KBM-7 (cell line): ENCODE results near the gene EMILIN1.

Experiments
- DNase-seq: peaks from one replicate; pipeline ENCODE4 v3.0.0-alpha.2; 2015
- in situ Hi-C: fragments of 300-500 bp; cut with MboI; formaldehyde crosslinking; loops from 2 replicates; pipeline ENCODE4 v1.14.3; 2020; ENCODE audit warnings: low sequenced_read_pairs, low pct_unique_long_range_greater_than_20kb, mixed read lengths

Gene EMILIN1

DNA sequence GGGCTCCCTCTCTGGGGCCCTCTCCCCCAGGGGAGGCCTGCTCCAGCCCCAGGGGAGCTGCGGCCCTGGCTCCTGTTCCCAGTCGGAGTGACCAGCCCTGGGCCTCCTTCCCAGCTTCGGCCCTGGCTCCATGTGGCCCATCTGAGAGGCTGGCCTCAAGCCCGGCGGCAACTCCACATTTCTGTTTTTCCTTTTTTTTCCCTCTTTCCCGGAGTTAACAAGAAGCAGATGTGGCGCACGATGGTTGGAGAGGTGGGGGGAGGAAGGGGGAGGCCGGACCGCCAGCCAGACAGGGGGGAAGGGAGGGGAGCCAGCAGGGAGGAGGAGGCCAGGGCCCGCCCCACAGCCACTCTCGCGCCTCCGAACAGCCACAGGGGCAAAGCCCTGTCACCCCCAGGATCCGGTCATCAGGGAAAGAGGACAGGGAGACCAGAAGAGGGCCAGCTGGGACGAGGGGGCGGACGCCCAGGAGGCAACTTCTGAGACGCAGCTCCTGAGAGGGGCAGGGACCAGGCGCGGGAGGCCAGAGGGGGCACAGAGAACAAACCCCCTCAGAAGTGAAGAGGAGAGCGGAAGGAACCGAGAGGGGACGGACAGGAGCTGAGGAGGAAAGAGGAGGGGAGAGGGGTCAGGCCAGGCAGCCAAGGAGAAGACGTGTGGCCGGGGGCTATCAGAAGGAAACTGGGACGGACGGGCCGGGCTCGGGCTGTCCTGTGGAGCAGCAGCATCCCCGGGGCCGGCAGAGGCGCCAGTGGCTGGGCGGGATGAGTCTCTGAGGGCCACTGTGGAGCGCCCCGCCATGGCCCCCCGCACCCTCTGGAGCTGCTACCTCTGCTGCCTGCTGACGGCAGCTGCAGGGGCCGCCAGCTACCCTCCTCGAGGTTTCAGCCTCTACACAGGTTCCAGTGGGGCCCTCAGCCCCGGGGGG lies at the start of gene EMILIN1:
Gene EMILIN1, plus strand, starts transcription at position 349 of the 928 bp plus-strand sequence. Its CDS starts 451 bp downstream, at position 800.
- peak; percentile 61 for DNase-seq
- in situ Hi-C loops, result no loop called here

GRCh38 chr2:27029051-27029450 lies 49.4 kb upstream of the EMILIN1 start:
- in situ Hi-C loops, result no loop called here
- DNase-seq, result no peak

- in situ Hi-C loops, result no loop called here
- DNase-seq, result peak; percentile 87
Observed at GRCh38 chr2:27032495-27033252, 45.7 kb upstream of the EMILIN1 start, which contains the start of gene TMEM214. Gene TMEM214 (plus strand): TSS chr2:27032965. CDS start chr2:27033016, 51 bp downstream.

DNA sequence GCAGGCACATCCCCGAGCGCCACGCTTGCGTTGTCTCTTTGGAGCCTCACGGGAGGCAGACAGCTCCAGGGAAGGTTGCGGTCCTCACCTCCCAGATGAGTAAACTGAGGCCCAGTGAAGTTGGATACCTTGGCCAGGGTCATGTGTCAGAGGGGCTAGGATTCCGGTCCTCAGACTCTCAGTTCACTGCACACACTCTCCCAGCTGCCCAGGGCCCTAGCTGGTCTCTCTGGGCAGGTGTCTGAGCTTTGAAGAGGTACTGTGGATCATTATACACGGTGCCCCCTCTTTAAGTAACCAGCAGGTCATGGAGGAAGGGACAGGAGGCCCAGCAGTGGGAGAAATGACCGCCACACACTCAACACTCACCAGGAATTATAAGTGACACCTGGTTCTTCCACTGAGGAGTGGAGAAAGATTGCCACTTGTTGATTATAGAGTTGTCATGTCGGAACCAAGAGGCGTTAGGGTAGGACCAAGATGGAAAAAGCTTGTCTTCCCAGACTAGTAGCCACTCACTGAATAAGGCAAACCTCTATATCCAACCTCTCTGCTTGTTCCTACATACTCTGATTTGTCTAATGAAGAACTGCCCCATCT lies 45.1 kb upstream of the EMILIN1 start:
- DNase-seq, result peak; percentile 15
- in situ Hi-C loops, result no loop called here

DNA sequence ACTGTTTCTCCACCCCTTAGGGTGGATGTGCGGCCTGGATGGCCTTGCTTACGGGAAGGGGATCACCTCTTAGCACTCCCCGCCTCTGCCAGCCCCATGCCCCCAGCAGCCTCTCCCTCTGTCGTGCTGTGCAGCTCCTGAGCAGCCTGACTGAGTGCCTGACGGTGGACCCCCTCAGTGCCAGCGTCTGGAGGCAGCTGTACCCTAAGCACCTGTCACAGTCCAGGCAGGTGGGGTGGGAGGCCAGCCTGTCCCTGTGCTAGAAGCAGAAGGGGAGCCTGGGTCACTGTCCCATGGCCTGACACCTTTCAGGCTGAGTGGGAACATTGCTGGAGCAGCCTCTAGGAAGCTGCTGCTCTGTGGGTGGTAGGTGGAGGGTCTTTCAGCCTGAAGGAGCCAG lies 40.4 kb upstream of the EMILIN1 start:
- DNase-seq, result no peak
- in situ Hi-C loops, result no loop called here

- in situ Hi-C loops, result no loop called here
- DNase-seq, result no peak
Observed at GRCh38 chr2:27038631-27039339, 39.6 kb upstream of the EMILIN1 start.

GRCh38 chr2:27039426-27039825 lies 39.0 kb upstream of the EMILIN1 start:
- DNase-seq, result no peak
- in situ Hi-C loops, result no loop called here

DNA sequence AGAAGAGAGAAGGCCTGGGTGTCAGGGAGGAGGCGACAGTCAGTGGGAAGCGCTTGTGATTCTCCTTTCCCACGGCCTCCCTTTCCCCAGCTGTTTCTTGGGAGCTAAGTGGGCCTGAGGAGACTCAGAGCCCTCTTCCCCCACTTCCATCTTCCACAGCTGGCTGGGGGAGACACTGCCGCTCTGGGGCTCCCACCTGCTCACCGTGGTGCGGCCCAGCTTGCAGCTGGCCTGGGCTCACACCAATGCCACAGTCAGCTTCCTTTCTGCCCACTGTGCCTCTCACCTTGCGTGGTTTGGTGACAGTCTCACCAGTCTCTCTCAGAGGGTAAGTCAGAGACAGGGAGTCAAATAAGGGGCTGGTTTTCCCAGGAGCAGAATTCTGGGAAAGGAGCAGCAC lies 38.5 kb upstream of the EMILIN1 start:
- DNase-seq, result no peak
- in situ Hi-C loops, result no loop called here

DNA sequence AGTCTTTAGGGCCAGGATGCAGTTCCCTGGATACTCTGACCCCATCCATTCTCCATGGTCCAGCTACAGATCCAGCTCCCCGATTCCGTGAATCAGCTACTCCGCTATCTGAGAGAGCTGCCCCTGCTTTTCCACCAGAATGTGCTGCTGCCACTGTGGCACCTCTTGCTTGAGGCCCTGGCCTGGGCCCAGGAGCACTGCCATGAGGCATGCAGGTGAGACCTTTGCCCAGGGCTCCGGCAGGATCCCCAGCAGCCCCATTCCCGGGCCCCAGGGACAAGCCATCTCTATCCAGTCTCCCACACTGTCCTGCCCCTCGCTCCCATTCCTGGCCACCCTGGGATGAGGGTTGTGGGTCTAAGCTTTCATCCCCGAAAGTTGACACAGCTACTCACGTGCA lies 38.1 kb upstream of the EMILIN1 start:
- DNase-seq, result no peak
- in situ Hi-C loops, result no loop called here

DNA sequence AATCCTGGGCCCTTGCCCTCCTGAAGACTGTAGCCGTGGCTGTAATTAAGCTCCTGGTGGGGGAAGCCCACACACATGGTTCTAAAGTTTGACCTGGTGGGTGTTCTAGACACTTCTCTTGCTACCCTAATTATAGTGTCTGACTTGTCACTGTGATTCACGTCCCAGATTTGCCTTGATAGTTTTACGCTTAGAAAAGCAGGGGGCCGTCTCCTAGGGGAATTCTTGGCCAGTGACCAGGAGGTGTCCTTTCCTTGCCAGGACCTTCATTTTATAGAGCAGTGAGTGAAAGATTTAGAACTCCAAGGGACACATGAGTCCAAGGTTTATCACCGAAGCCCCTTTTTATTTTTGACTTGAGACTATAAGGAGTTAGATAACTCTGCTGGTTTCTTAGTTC lies 36.7 kb upstream of the EMILIN1 start:
- no peak for DNase-seq
- in situ Hi-C loops, result no loop called here

DNA sequence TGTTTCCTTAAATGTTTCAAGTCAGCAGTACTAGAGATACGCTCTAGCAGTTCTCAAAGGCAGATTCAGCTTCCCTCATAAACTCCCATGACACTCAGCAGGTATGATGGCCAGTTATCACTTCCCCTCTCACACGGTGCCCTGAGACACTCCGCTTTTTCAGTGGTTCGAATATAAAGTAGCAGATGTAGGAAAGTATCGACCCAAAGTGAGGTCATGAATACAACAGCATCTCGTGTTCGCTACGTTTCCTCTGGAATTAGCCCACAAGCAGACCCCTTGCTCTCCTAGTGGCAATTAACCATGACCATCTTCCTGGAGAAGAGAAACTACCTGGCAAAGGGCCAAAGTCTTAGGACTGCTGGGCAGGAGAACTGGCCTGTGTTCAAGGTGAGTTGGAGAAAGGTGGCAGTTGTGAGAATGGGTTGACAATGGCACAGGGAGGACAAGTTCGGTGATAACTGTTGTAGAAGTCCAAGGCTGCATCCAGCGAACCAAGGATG lies 36.2 kb upstream of the EMILIN1 start:
- in situ Hi-C loops, result no loop called here
- no peak for DNase-seq

- no peak for DNase-seq
- in situ Hi-C loops, result no loop called here
Observed at GRCh38 chr2:27042985-27043634, 35.3 kb upstream of the EMILIN1 start.

GRCh38 chr2:27049422-27050280 lies 28.8 kb upstream of the EMILIN1 start:
- no peak for DNase-seq
- in situ Hi-C loops, result no loop called here

- DNase-seq, result peak; percentile 98
- in situ Hi-C loops, result no loop called here
Observed at GRCh38 chr2:27050281-27050995, 28.0 kb upstream of the EMILIN1 start.

DNA sequence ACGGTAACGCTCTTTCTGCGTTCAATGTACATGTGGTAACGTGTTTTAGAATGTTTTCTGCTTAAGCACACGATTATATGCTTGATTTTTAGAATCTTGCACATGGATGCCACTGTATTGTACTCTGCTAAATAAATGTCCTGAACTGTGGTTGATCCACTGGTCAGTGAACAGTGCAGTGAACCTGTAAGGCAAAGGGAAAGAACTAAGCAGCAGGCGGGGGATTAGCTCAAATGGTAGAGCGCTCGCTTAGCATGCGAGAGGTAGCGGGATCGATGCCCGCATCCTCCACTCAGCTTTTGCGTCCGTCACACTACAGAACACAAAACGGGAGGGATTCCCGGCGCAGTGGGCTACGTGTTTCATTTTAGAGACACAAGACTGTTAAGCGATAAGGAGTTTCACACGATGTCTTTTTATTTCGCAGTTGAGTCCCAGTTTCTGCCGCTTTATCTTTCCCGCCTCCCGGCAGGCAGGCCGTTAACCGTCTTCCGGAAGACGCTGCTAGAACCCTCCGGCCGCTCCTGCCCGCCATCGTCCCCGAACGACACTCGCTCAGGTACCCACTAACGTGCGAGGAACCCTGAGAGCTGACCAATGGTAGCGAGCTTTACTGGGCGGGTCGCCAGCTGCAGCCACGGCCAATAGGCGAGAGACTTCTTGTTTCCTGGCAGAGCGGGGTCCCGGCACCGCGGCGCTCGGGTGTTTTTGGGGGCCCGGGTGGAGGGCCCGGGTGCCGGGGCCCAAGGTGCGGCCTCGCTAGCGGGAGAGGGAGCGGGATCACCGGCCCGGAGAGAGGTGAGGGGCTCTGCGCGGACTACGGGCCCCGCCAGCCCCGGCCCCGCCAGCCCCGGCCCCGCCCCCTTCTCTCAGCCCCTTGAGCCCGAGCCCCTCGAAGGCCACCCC lies 27.2 kb upstream of the EMILIN1 start, which contains the start of gene AGBL5:
Gene AGBL5, plus strand, starts transcription at position 673 of the 906 bp plus-strand sequence. CDS start 1,291 bp downstream, outside the sequence.
- peak; percentile 97 for DNase-seq
- in situ Hi-C loops, result no loop called here
